IMR-90 (cell line): ENCODE measurements around the gene KIF1B. TPM values are rescaled to one million over a fixed set of nuclear protein-coding genes. Genes with fewer than 3 reads are reported as not detected.

Experiments used
- ATAC-seq: fragments of 200-7000 bp; cut with Tn5 transposase; 2 replicates; pipeline ENCODE4 v1.9.1; 2020; ENCODE audit warnings: low read depth, mild to moderate bottlenecking, moderate library complexity
- BruUV-seq: library from RNA; stranded (reverse); fragments of 400-500 nt; replicated peaks from 2 replicates; lab custom pipeline; 2021; lab: Mats Ljungman, UMichigan
- CTCF ChIA-PET: fragments of 300-600 bp; formaldehyde crosslinking; extraction: SDS; loops from one replicate; lab custom pipeline; 2021; ENCODE audit warnings: antibody characterized with exemption; lab: Yijun Ruan, JAX
- POLR2A ChIA-PET: fragments of 300-600 bp; sonication (Branson Sonifier 250); formaldehyde crosslinking; loops from one replicate; lab custom pipeline; 2022; ENCODE audit warnings: antibody characterized with exemption; ENCODE audit not compliant: unreplicated experiment; lab: Charles Lee
- DNase-seq: peaks from one replicate; pipeline ENCODE4 v3.0.0; 2013
- H2AFZ ChIP-seq: replicated peaks from 2 replicates; pipeline ENCODE3; 2013; ENCODE audit warnings: low read length, mild to moderate bottlenecking; ENCODE audit not compliant: poor library complexity
- H2AK5ac ChIP-seq: 2 replicates; pipeline ENCODE4 v1.6.1; 2013; ENCODE audit warnings: low read depth, low read length, inconsistent platforms
- H2AK9ac ChIP-seq: replicated peaks from 2 replicates; pipeline ENCODE3; 2013; ENCODE audit warnings: mild to moderate bottlenecking, low read depth, low read length, moderate library complexity; ENCODE audit not compliant: poor library complexity
- H2BK120ac ChIP-seq: 2 replicates; pipeline ENCODE4 v1.6.1; 2013; ENCODE audit warnings: low read depth, low read length, inconsistent platforms
- H2BK15ac ChIP-seq: 3 replicates; pipeline ENCODE4 v1.6.1; 2013; ENCODE audit warnings: low read depth, low read length, inconsistent platforms
- H2BK20ac ChIP-seq: 2 replicates; pipeline ENCODE4 v1.6.1; 2013; ENCODE audit warnings: low read depth, mild to moderate bottlenecking, inconsistent platforms, low read length, moderate library complexity
- H2BK5ac ChIP-seq: 2 replicates; pipeline ENCODE4 v1.6.1; 2013; ENCODE audit warnings: mild to moderate bottlenecking, low read depth, low read length, inconsistent platforms; ENCODE audit not compliant: poor library complexity, severe bottlenecking
- H3K14ac ChIP-seq: replicated peaks from 2 replicates; pipeline ENCODE4 v1.6.1; 2013; ENCODE audit warnings: low read depth, low read length, inconsistent platforms
- H3K18ac ChIP-seq: 2 replicates; pipeline ENCODE4 v1.6.1; 2013; ENCODE audit warnings: low read depth, low read length, control low read depth
- H3K23ac ChIP-seq: 2 replicates; pipeline ENCODE4 v1.6.1; 2013; ENCODE audit warnings: low read depth, low read length, inconsistent platforms
- H3K27ac ChIP-seq: 2 replicates; pipeline ENCODE4 v1.5.1; 2013; ENCODE audit warnings: mild to moderate bottlenecking, control low read depth, low read length; ENCODE audit not compliant: insufficient read depth
- H3K27me3 ChIP-seq: 2 replicates; pipeline ENCODE4 v1.6.1; 2013; ENCODE audit warnings: low read length; ENCODE audit not compliant: control insufficient read depth, insufficient read depth
- H3K36me3 ChIP-seq: 2 replicates; pipeline ENCODE4 v1.6.1; 2013; ENCODE audit warnings: low read length, mixed read lengths; ENCODE audit not compliant: control insufficient read depth, insufficient read depth
- H3K4ac ChIP-seq: 2 replicates; pipeline ENCODE4 v1.6.1; 2013; ENCODE audit warnings: low read depth, low read length, inconsistent platforms
- H3K4me1 ChIP-seq: 2 replicates; pipeline ENCODE4 v1.6.1; 2013; ENCODE audit warnings: low read length, mixed read lengths; ENCODE audit not compliant: control insufficient read depth, insufficient read depth
- H3K4me2 ChIP-seq: 2 replicates; pipeline ENCODE4 v1.6.1; 2013; ENCODE audit warnings: low read depth, mild to moderate bottlenecking, control low read depth, low read length, moderate library complexity
- H3K4me3 ChIP-seq: 2 replicates; pipeline ENCODE4 v1.5.1; 2013; ENCODE audit warnings: low read depth, mild to moderate bottlenecking, control low read depth, low read length, moderate library complexity; ENCODE audit not compliant: insufficient read depth
- H3K56ac ChIP-seq: 2 replicates; pipeline ENCODE4 v1.6.1; 2013; ENCODE audit warnings: low read length, inconsistent platforms; ENCODE audit not compliant: insufficient read depth; ENCODE audit errors: extremely low read depth
- H3K79me1 ChIP-seq, 2 experiments: 2 replicates each; pipeline ENCODE4 v1.6.1; 2013; ENCODE audit warnings: low read length in 2 of 2, inconsistent platforms in 1 of 2, low read depth in 1 of 2
- H3K9ac ChIP-seq: 2 replicates; pipeline ENCODE4 v1.6.1; 2013; ENCODE audit warnings: low read depth, low read length, control low read depth
- H3K9me1 ChIP-seq: 2 replicates; pipeline ENCODE4 v1.6.1; 2013; ENCODE audit warnings: low read length, inconsistent platforms; ENCODE audit not compliant: insufficient read depth
- H3K9me3 ChIP-seq: 2 replicates; pipeline ENCODE4 v1.6.1; 2013; ENCODE audit warnings: low read length; ENCODE audit not compliant: control insufficient read depth, insufficient read depth
- H4K20me1 ChIP-seq: 2 replicates; pipeline ENCODE4 v1.6.1; 2013; ENCODE audit warnings: low read length, inconsistent platforms; ENCODE audit not compliant: insufficient read depth
- H4K5ac ChIP-seq: 2 replicates; pipeline ENCODE4 v1.6.1; 2013; ENCODE audit warnings: mild to moderate bottlenecking, low read depth, low read length, control low read depth
- H4K8ac ChIP-seq, 2 experiments: 2 replicates each; pipeline ENCODE4 v1.6.1; 2013; ENCODE audit warnings: low read depth in 2 of 2, low read length in 2 of 2, control low read depth in 1 of 2, inconsistent platforms in 1 of 2
- H4K91ac ChIP-seq: 2 replicates; pipeline ENCODE4 v1.6.1; 2013; ENCODE audit warnings: low read depth, low read length, inconsistent platforms; ENCODE audit not compliant: insufficient read depth
- BHLHE40 ChIP-seq: fragments of 150-350 bp; IDR thresholded peaks from 2 replicates; pipeline ENCODE4 v1.6.1; 2016; ENCODE audit warnings: mild to moderate bottlenecking, low read depth, low read length
- FOS ChIP-seq: fragments of 150-350 bp; IDR thresholded peaks from 2 replicates; pipeline ENCODE4 v1.6.1; 2016; ENCODE audit warnings: low read depth, low read length
- MAFK ChIP-seq: IDR thresholded peaks from 2 replicates; pipeline ENCODE4 v1.6.1; 2012; ENCODE audit warnings: low read depth, low read length, improper control_type of control experiment
- MAZ ChIP-seq: IDR thresholded peaks from 2 replicates; pipeline ENCODE4 v1.6.1; 2012; ENCODE audit warnings: low read depth, mild to moderate bottlenecking, low read length, improper control_type of control experiment, moderate library complexity, borderline replicate concordance
- POLR2A ChIP-seq: IDR thresholded peaks from 2 replicates; pipeline ENCODE4 v1.6.1; 2012; ENCODE audit warnings: mild to moderate bottlenecking, low read depth, low read length
- RAD21 ChIP-seq: IDR thresholded peaks from 2 replicates; pipeline ENCODE4 v1.6.1; 2012; ENCODE audit warnings: low read length, improper control_type of control experiment
- RFX5 ChIP-seq: IDR thresholded peaks from 2 replicates; pipeline ENCODE4 v1.8.0; 2012; ENCODE audit warnings: low read depth, mild to moderate bottlenecking, low read length, moderate library complexity
- USF2 ChIP-seq: fragments of 150-350 bp; IDR thresholded peaks from 2 replicates; pipeline ENCODE4 v1.6.1; 2017; ENCODE audit warnings: mild to moderate bottlenecking, antibody characterized with exemption, low read length, low read depth
- whole genome bisulfite sequencing, 2 experiments: methylation state at CpG; one replicate each; pipeline versions ENCODE4 v1.1.5 to v1.1.7; 2013; ENCODE audit warnings: missing lambda C conversion rate in 2 of 2; ENCODE audit not compliant: insufficient read length in 1 of 2; ENCODE audit errors: extremely low coverage in 2 of 2; 5-methylcytosine and 5-hydroxymethylcytosine counted together
- dilution Hi-C: fragments of 300-500 bp; cut with HindIII; formaldehyde crosslinking; loops from one replicate; pipeline ENCODE4 v1.14.3; 2018; ENCODE audit warnings: low sequenced_read_pairs; ENCODE audit not compliant: unreplicated experiment
- in situ Hi-C: fragments of 300-500 bp; cut with MboI; formaldehyde crosslinking; loops from 3 replicates; pipeline ENCODE4 v1.14.3; 2019; ENCODE audit warnings: low sequenced_read_pairs, inconsistent platforms, mixed read lengths
- intact Hi-C: fragments of 100-400 bp; cut with micrococcal nuclease; formaldehyde crosslinking; loops from 2 replicates; pipeline ENCODE4 v1.10.0; 2022
- polyA plus RNA-seq, 3 experiments: library from polyadenylated mRNA; depleted of rRNA; stranded (reverse); fragments of >200 nt; gene quantifications; 2 replicates each; pipeline ENCODE4 v1.2.3, GENCODE V29; 2012; ENCODE audit warnings: low replicate concordance in 1 of 3
- total RNA-seq: library from RNA; depleted of rRNA; stranded (reverse); fragments of >200 nt; gene quantifications from 2 replicates; pipeline ENCODE4 v1.2.3, GENCODE V29; 2012
- TF ChIP-seq, protein P1 (sequence below): fragments of 150-350 bp; IDR thresholded peaks from 2 replicates; pipeline ENCODE4 v1.6.1; 2016; ENCODE audit warnings: low read depth, mild to moderate bottlenecking, low read length, moderate library complexity, borderline replicate concordance

Gene KIF1B
- total and polyA plus RNA-seq, 2 of the 4 experiments (the other 2 are of a cell fraction) = 13.0 to 21.1 TPM

DNA sequence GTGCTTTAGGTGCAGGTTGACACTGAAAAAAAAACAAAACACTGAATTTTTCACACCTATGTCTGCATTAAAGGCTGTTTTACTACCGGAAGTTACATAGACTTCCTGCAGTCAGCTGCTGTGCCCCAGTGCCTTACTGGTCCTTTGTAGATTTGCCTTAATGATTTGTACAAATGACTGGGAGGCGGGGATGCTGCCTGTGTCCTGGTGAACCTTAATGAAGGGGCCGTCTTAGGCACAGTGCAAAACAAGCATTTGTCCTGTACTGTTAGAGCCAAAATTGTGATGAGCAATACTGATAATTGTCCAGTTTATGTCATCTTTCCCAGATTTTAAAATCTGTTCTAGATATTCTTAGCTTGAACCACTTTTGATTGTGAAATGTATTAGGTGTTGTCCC, 97.6 kb downstream of the KIF1B start:
- POLR2A ChIA-PET = no interaction called here
- H2BK20ac ChIP-seq = no peak overlapping the region
- 100% methylated on average over 1 of the region's 3 CpGs; no CpG with 5 or more reads in 1 of the 2 experiments for WGBS, 2 experiments
- CTCF ChIA-PET = interaction anchor here (0.6 kb wide), 1 partner anchor 101 kb away, joined by 3 read pairs; no protein-coding TSS in a partner anchor
- no peak overlapping the region for H2BK5ac ChIP-seq
- H4K91ac ChIP-seq = no peak overlapping the region
- H3K14ac ChIP-seq = no peak overlapping the region
- no peak overlapping the region for H3K56ac ChIP-seq
- no peak overlapping the region for H3K27ac ChIP-seq
- no peak overlapping the region for H3K23ac ChIP-seq
- TF ChIP-seq BHLHE40 (no peak), FOS (no peak), POLR2A (no peak), MAFK (no peak), RFX5 (no peak), RAD21 (no peak), MAZ (no peak), USF2 (no peak)
- TF ChIP-seq, protein P1, sequence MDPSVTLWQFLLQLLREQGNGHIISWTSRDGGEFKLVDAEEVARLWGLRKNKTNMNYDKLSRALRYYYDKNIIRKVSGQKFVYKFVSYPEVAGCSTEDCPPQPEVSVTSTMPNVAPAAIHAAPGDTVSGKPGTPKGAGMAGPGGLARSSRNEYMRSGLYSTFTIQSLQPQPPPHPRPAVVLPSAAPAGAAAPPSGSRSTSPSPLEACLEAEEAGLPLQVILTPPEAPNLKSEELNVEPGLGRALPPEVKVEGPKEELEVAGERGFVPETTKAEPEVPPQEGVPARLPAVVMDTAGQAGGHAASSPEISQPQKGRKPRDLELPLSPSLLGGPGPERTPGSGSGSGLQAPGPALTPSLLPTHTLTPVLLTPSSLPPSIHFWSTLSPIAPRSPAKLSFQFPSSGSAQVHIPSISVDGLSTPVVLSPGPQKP = no peak
- no peaks in the 10 kb centered on the region for H4K20me1 ChIP-seq
- H3K4me3 ChIP-seq = no peak overlapping the region
- intact Hi-C loops (no loop called here), dilution Hi-C loops (no loop called here), in situ Hi-C loops (no loop called here)
- H2AFZ ChIP-seq = no peak overlapping the region
- BruUV-seq = TSS peak; percentile 9
- no peak overlapping the region for H2BK15ac ChIP-seq
- H3K9me1 ChIP-seq = peaks cover 7% of the 10 kb centered on the region
- H3K4me1 ChIP-seq = no peaks in the 10 kb centered on the region
- H3K4me2 ChIP-seq = no peak overlapping the region
- no peak overlapping the region for H3K18ac ChIP-seq
- H3K79me1 ChIP-seq = peaks cover 13 to 21% of the 10 kb centered on the region in 2 experiments
- H2BK120ac ChIP-seq = no peak overlapping the region
- H3K9ac ChIP-seq = no peak overlapping the region
- H2AK5ac ChIP-seq = no peak overlapping the region
- no peak overlapping the region for H4K5ac ChIP-seq
- H3K27me3 ChIP-seq = no peaks in the 10 kb centered on the region
- peaks cover 23% of the 10 kb centered on the region for H3K36me3 ChIP-seq
- no peak for ATAC-seq
- no peak overlapping the region for H2AK9ac ChIP-seq
- DNase-seq = no peak
- no peaks in the 10 kb centered on the region for H3K9me3 ChIP-seq
- H3K4ac ChIP-seq = no peak overlapping the region
- no peak overlapping the region for H4K8ac ChIP-seq
